ENCODE data around the gene NMRAL1.

The NMRAL1 gene

GRCh38 chr16:4474192-4474961 lies at the start of gene NMRAL1:
Gene NMRAL1, minus strand, starts transcription at chr16:4474625. Its CDS starts 493 bp downstream, at chr16:4474132.
- DNase-seq (ENCODE audit: low read depth in 2 of 2), result peak; percentile 89 to 91

GRCh38 chr16:4523686-4524085 lies 49.3 kb upstream of the NMRAL1 start:
- DNase-seq (ENCODE audit: low read depth in 2 of 2), result no peak

GRCh38 chr16:4522051-4522581 lies 47.7 kb upstream of the NMRAL1 start:
- no peak for DNase-seq (ENCODE audit: low read depth in 2 of 2)

GRCh38 chr16:4520913-4521312 lies 46.5 kb upstream of the NMRAL1 start:
- no peak for DNase-seq (ENCODE audit: low read depth in 2 of 2)

- no peak for DNase-seq (ENCODE audit: low read depth in 2 of 2)
Measured at GRCh38 chr16:4519274-4520058, 45.0 kb upstream of the NMRAL1 start.

GRCh38 chr16:4517812-4518680 lies 43.6 kb upstream of the NMRAL1 start:
- no peak for DNase-seq (ENCODE audit: low read depth in 2 of 2)

GRCh38 chr16:4515611-4516233 lies 41.3 kb upstream of the NMRAL1 start:
- no peak for DNase-seq (ENCODE audit: low read depth in 2 of 2)

- DNase-seq (ENCODE audit: low read depth in 2 of 2), result no peak
Measured at GRCh38 chr16:4514606-4515005, 40.2 kb upstream of the NMRAL1 start.

GRCh38 chr16:4513881-4514280 lies 39.5 kb upstream of the NMRAL1 start:
- DNase-seq (ENCODE audit: low read depth in 2 of 2), result no peak

- DNase-seq (ENCODE audit: low read depth in 2 of 2), result no peak
Measured at GRCh38 chr16:4513086-4513860, 38.8 kb upstream of the NMRAL1 start.

GRCh38 chr16:4512473-4512872 lies 38.0 kb upstream of the NMRAL1 start:
- no peak for DNase-seq (ENCODE audit: low read depth in 2 of 2)

GRCh38 chr16:4511441-4512082 lies 37.1 kb upstream of the NMRAL1 start:
- DNase-seq (ENCODE audit: low read depth in 2 of 2), result no peak

- no peak for DNase-seq (ENCODE audit: low read depth in 2 of 2)
Measured at GRCh38 chr16:4510747-4511426, 36.5 kb upstream of the NMRAL1 start.

GRCh38 chr16:4510131-4510530 lies 35.7 kb upstream of the NMRAL1 start:
- DNase-seq (ENCODE audit: low read depth in 2 of 2), result no peak

- no peak for DNase-seq (ENCODE audit: low read depth in 2 of 2)
Measured at GRCh38 chr16:4509420-4509819, 35.0 kb upstream of the NMRAL1 start.

GRCh38 chr16:4508806-4509205 lies 34.4 kb upstream of the NMRAL1 start:
- no peak for DNase-seq (ENCODE audit: low read depth in 2 of 2)

- no peak for DNase-seq (ENCODE audit: low read depth in 2 of 2)
Measured at GRCh38 chr16:4507588-4508345, 33.3 kb upstream of the NMRAL1 start.

GRCh38 chr16:4506450-4506849 lies 32.0 kb upstream of the NMRAL1 start:
- no peak for DNase-seq (ENCODE audit: low read depth in 2 of 2)

Measured in stimulated activated CD8-positive, alpha-beta memory T cell treated with anti-CD3 and anti-CD28 coated beads, Interleukin-15, amount 100 ng/mL, for 48 hours (primary cell).